ENCODE results near the gene NFATC2.
"Not testable (repeated sequence)": the region's sequence is repeated elsewhere in the genome, so short reads cannot be mapped to it uniquely, and the experiment has no call there.

Gene NFATC2

DNA sequence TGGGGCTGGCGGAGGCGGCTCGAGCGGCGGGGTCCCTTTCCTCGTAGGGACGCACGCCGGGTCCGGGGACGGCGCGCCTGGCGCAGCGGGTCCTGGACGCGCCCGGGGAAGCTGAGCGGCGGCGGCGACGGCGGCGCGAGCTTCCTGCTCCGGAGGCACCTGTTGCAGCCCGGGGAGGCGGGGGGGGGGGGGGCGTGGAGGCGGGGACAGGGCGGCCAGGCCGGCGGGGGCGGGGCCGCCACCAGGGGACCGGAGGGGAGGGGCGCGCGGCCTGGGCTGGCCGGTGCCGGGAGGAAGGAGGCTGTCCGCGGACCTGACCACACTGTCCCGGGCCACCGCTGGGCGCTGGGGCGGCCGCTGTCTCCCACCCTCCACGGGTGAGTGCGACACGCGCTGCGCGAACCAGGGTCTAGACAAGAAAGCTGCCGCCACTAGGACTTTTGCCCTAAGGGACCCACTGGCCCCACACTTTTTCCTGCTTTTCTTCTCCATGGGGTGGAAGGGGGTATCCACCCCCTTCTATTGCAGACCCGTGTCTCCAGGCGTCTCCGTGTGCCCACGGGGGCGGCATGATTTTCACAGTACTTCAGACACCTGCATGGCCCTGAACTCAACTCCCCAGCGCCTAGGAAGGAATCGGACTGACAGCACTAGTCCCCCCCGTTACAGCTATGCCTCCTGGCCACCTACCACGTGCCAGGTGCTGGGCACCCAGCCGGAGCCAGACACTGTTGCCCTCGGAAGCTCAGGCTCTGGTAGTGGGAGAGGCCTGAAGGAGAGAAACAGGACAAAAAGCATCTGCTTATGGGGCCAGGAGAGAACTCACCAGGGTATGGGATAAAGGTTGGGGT, at the start of gene NFATC2:
Gene NFATC2 (minus strand): TSS at position 149 of the 851 bp plus-strand sequence. CDS start 220 bp downstream, outside the sequence.
- no peak for DNase-seq

DNA sequence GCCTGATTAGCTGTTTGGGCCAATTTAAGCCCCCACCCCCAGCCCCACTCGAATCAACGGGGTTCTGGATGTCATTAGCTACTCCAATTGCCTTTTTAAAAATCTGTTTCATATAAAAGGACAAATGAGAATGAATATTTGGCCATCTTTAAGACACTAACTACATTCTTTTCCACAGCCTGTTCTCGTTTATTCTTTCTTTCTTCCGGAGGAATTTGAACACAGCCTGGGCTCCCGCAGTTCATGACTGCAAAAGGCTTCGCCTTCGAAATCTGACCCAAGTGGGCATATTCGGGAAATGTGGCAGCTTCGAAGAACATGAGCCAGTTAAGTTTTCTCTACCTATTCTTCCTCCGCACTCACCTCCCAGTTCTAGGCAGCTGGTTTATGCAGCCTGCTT, 49.4 kb upstream of the NFATC2 start:
- DNase-seq = no peak

DNA sequence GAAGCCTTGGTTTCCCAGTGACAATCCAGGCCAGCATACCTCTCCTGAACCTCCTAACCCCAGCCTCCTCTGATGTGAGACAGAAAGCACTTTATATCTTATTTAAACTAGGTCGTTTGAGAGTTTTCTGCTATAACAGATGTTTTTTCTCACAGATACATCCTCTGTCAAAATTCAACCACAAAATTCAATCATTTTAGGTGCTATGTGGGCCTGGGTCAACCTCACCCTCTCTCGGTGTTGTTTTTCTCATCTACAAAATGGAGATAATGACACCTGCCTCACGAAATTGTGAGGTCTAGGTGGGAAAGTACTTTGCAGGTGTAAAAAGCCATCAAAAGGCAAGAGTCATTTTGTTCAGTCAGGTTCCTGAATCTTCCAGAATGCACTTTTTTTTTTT, 46.2 kb upstream of the NFATC2 start:
- DNase-seq = no peak

DNA sequence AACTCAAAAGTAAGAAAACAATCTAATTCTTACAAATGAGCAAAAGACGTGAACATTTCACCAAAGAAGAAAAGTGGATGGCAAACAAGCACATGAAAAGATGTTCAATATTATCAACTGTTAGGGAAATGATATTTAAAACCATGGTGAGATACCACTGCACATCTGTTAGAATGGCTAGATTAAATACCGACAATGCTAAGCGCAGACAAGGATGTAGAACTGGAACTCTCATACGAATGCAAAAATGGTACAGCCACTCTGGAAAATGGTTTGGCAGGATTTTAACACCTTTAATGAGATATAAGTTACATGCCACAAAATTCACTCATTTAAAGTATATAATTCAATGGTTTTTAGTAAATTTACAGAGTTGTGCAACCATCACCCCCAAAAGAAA, 44.6 kb upstream of the NFATC2 start:
- DNase-seq = no peak

DNA sequence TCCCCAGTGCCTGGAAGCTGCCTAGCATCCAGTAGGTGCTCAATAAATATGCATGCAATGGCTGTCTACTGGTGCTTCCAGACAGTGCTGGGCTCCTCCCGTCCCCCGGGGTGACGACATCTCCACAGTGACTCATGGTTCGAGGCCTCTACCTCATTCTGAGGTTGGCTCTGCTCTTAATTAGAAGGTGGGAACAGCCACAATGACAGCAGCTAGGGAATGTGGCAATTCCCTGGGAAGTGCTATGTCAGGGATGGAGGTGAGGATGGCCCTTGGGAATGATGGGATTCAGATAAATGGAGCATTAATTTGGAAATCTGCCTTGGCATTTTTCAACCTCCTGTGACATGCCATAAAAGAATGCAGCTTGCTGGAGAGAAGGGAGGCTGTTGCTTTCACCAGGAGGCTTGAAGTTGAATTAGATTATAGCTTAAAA, 43.5 kb upstream of the NFATC2 start:
- DNase-seq = no peak

DNA sequence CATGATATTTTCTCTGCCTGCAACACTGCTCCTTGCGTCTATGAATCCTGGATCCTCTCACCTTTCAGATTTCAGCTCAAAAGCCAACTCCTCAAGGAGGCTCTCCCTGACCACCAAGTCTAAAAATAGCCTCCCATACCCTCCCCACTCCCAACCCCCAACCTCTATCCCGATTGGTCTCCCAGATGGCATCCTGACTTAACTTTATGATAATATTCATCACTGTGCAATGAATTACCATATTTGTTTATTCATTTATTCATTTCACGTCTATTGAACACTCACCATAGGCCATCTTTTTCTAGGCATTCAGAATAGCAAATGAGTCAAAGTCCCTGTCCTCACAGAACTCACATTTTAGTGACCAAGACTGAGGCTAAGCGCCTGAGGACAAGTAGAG, 42.6 kb upstream of the NFATC2 start:
- no peak for DNase-seq

DNA sequence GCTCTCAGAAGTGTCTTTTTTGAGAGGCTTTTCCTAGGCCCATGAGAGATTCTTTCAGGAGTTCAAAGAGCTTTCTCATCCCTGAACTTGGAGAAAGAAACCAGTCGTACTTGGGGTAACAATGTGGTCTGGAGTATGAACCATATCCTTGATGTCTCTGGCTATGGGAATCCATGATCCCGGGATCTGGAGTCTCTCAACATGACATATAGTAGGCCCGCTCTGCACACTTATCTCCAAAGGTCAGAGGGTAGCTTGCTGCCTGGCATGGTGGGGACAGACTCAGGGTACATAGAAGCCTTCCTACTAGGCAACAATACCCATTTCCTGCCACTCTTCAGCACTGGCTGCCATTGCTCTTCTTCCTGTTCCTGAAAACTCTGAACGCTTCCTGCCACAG, 42.2 kb upstream of the NFATC2 start:
- DNase-seq = no peak

DNA sequence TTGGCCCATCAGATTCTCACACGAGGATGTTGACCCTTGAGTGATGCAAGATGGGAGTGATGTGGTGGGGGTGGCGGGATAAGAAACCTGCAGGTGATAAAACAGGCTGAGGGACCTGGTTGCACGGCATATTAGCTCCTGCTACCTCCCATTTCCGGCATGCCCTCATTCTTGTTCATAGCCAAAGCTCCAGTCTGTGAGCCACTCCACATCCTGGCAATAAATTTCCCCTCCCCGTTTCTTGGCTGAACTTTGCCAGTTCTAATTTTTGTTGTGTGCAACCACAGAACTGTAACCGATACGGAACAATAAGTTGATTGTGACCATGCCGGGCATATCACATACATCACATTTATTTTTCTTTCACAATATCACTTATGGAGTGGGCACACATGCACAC, 41.6 kb upstream of the NFATC2 start:
- DNase-seq = no peak

DNA sequence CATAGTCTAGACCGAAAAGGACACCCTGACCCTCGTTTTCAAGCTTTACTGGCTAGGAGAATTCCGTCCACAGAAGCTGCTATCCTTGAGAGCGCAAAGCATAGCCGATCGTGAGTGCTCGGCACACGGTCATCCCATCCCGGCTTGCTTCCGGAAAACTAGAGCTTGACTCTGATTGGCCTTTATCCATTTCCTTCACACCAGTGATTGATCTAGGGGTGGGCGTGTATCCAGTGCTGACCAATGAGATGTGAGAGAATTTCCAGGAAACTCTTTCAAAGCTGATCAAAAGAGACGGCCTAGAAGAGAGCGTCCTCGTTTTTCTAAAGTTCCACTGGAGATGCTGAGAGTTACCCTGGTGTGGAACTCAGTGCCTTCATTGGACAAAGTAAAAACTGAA, 41.0 kb upstream of the NFATC2 start:
- DNase-seq = no peak

DNA sequence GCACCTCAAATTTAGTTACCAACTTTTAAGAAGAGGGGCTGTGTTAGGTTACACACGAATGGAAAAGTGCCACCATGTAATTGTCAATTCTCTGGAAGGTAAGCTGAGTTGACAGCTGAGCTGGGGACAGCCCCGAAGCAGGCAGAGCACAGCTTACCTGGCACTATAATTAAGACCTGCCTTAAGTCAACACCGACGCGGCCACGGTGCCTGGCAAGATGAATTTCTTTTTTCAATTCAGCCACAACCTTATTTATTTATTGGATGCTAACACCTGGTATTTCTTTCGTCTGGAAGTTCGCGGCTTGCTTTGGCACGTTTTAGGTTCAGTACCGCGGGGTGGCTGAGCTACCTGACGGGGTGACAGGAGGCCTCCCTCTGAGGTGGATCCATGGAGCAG, 40.6 kb upstream of the NFATC2 start:
- DNase-seq = no peak

DNA sequence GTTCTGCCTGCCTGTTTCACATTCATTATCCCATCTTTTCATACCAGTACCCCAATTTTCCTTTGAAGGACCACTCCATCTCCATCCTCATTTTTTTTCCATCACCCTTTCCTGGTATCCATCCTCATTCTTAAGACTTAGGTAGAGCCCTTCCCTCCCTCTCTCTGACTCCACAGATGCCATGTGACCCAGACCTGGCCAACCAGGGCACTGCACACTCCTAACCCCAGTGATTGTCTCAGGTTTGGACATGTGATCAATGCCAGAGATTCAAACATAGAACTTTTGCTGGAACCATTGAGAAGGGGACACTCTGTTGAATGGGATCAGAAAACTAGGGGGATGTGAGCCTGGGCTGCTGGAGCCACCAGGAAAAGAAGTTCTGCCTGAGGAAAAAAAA, 39.1 kb upstream of the NFATC2 start:
- no peak for DNase-seq

DNA sequence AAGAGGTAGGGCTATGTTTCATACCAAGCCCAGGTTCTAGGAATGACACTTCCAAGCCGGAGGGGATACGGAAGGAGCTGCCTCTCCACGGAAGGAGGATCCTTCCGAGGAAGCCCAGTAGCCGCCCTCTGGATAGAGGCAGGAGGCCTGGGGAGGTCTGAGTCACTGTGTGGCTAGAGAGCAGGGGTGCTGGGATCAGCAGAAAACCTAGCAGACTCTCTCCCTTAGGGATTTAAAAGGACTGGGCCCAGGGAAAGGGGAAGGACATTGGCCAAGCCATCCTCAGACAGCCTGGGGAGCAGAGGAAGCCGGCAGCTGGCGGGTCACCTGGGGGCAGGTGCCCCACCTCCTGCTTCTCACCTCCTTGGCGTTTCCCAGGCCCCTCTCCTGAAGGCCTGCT, 36.6 kb upstream of the NFATC2 start:
- DNase-seq = no peak

DNA sequence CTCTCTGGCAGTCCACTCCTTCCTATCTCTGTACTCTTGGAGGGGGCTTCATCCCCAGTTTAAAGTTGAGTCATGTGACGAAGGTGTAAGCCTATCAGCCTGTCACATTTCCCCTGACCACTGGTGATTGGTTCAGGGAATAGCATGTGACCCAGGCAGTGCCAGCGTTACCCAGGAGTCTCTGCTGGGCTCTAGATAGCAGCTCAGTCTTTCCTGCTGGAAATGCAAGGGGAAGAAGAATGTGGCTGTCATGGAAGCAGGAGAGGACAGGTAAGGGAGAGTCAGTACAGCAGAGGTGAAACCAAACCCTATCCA, 35.6 kb upstream of the NFATC2 start:
- DNase-seq = no peak

DNA sequence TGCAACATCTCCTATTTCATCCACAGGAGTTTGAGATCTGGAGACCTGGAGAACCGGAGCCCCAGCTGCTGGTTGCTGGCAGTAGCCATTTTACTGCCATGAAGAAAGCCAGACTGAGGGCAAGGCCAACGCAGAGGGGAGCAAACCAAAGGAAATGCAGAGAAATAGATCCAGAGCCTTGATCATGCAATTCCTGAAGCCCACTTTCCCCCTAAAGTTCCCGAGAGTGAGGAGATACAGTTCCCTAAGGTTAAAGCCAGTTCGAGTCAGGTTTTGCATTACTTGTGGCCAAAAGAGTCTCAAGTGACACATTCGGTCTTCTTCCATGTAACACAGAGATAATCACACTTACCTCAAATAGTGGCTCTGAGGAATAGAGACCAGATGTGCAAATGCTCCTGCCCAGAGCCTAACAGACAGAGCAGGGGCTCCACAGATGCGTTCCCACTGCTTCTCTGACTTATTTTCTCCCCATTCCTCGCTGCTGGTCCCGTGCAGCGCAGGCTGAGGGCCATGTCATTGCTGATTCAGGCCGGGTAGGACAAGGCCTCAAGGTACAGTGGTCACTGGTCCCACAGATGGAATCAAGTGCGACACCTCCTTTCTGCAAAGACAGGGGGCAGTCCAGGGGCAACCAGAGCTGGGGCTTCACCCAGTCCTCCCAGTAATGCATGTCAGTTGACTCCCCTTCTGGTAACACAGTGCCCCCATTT, 35.1 kb upstream of the NFATC2 start:
- DNase-seq = no peak

DNA sequence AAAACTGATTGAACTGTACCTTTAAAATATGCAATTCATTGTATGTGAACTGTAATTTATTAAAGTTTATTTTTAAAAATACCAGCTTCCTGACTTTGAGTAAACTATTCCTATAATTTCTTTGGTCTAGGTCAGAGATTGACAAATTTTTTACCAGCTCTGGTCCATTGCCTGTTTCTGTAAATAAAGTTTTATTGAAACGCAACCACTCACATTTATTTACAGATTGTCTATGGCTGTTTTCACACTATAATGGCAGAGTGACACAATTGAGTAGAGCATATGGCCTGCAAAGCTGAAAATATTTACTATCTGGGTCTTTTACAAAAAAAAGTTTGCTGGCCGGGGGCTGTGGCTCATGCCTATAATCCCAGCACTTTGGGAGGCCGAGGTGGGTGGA, 33.0 kb upstream of the NFATC2 start:
- DNase-seq = no peak

DNA sequence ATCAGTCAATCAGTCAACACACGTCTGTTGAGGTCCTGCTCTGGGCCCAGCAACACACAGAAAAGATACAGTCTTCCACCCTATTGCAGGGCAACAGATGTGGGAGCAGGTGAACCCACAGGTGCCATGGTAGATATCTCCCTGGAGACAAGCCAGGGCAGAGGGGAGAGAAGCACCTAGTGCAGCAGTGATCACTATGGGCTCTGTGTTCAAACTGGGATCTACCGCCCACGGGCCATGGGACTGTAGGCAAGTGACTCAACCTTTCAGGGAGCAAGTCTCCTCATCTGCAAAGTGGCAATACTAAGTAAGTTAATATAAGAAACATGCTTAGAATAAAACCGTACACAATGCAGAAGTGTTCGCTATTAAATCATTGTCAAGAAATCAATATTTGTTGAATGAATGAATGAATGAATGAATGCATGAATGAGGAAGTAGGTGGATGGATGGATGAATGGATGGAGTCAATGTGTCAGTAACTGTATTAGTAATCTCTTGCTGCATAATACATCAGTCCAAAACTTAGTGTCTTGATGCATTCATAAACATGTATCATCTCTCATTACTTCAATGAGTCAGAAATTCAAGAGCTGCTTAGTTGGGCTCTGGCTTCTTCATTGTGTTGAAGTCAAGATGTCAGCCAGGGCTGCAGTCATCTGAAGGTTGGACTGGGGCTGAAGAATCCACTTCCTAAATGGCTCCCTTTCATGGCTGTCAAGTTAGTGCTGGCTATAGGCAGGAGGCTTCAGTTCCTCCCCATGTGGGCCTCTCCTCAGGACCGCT, 31.9 kb upstream of the NFATC2 start:
- no peak for DNase-seq

DNA sequence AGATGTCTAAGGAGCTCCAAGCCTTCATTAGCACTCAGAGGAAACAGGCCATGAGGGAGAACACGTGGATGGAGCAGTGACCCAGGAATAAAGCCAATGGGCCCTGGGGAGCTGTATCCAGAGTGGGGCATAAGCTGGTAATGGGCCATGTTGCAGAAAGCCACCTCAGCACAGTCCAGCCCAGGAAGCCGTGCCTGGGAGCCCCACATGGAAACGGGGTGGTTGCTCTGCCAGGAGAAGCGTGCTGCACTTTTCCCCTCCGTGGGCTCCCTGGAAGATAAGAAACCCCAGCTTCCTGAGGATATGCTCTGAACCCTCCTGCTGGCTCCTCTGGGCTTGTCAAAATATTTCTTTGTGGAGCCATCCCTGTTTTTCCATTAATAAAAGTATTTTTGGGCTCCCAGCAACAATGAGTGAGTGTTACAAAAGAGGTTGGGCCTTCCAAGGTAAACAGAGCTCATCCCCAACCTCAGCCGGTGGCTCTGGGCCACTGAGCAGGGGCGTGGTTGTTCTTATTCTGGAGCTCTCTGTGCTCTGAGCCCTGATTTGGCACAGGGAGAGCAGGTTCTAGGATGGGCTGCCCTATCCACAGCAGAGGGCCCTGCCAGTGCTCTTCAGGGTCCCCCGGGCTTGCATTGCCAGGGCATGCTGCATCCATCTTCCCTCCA, 31.2 kb upstream of the NFATC2 start:
- DNase-seq = no peak

DNA sequence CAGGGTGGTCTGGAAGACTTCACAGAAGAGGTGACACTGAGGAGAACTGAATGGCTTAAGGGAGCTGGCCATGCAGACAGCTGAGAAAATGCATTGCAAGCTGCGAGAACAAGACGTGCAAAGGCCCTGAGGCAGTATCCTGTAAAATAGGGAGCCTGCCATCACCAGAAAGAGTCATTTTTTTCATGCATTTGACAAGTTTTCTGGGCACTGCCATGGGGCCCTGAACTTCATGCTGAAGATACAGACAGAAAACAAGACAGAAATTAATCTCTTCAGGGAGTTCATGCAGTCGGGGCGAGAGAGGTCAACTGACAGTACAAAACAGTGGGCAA, 28.9 kb upstream of the NFATC2 start:
- DNase-seq = no peak

DNA sequence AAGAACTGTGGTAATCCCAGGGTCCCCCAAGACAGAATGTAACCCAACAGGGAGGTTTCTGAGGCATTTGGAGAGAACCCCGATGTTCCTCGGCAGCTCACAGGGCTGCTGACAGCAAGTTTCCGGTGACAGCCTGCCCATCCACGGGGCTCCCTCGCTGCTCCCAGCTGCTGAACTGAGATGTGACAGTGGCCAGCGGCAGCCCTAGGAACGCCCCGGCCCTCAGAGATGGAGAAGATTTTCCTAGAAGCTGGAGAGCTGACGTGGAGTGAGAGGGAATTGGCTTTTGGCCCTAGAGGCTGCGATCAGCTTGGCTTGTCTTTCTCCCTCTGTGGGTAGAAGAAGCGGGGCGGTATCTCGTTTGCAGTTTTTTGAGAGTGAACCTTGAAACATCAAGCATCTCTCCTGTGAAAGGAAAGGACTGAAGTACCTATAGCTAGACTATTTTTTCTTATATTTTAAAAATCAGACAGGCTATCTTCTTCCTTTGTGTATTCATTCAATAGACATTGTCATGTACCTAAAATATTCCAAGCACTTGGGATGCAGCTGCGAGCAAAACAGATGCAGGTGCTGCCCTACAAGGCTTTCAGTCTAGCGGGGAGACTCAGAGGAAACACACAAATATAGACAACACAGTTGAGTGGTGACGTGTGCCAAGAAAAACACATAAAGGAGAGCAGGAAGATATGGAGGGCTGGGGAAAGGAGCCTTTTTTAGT, 28.4 kb upstream of the NFATC2 start:
- DNase-seq = no peak

DNA sequence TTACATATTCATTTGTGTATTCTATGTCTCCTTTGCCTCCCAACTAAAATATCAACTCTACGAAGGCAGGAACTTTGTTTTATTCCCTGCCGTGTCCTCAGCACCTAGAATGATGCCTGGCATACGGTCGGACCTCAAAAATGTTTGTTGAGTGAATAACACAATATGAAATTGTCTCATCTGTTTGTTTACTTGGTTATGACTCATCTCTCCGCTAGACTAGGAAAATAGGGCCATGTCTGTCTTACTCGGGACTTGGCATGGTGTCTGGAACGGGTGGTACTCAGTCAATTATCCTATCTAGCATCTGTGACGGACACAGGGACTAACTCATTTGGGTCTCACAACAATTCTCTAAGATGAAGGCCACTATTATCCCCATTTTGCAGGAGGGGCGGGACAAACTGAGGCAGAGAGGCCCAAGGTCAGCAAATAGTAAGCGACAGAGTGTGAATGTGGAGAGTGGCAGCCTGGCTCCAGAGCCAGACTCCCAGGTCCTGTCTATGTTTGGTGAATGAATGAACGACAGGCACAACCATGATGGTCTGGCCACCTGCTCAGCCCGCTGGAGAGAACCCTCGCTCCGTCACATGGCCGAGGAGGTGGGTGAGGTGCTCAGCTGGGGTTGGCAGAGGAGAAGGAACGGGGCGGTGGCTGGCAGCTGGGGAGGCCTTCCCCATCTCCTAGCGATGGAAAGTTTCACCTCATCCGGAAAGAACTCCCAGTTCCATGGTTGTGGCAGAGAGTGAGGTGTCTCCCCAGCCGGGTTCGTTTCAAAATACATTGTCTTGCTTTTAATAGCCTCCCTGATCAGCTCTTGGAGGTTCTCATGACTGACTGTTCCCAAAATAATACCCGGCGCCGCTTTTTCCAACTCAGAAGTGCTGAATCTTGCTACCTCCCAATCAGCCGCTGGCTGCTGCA, 27.6 kb upstream of the NFATC2 start:
- DNase-seq = no peak

DNA sequence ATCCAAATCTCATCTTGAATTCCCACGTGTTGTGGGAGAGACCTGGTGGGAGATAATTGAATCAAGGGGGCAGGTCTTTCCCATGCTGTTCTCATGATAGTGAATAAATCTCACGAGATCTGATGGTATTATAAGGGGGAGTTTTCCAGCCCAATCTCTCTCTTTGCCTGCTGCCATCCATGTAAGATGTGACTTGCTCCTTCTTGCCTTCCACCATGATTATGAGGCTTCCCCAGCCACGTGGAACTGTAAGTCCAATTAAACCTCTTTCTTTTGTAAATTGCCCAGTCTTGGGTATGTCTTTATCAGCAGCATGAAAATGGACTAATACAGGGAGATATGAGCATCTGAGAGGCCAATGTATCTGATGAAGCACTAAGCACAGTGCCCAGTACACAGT, 26.0 kb upstream of the NFATC2 start:
- not testable (repeated sequence) for DNase-seq

DNA sequence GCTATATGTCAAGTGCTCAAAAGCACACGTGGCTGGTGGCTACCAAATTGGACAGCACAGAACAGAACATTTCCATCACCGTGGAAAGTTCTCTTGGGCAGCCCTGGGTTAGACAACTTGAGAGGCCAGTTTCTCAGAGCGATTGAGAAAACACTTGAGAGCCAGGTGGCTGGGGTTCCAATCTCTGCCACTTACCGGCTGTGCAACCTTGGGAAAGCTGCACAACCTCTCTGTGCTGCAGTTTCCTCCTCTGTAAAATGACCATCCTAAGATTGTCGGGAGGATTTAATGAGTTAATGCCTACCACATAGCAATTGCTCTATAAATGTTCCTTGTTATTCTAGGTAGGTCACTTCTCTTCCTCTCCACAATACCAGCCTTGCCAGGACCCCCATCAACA, 25.1 kb upstream of the NFATC2 start:
- no peak for DNase-seq
